ENCODE measurements around the gene UNC13B.
"Not testable (repeated sequence)": the region's sequence is repeated elsewhere in the genome, so short reads cannot be mapped to it uniquely, and the experiment has no call there.

Gene UNC13B

GRCh38 chr9:35164711-35165110 lies 2.9 kb downstream of the UNC13B start:
- no peak for DNase-seq

GRCh38 chr9:35167429-35167828 lies 5.6 kb downstream of the UNC13B start:
- not testable (repeated sequence) for DNase-seq

- DNase-seq = no peak
Measured at GRCh38 chr9:35168963-35169362, 7.2 kb downstream of the UNC13B start.

DNA sequence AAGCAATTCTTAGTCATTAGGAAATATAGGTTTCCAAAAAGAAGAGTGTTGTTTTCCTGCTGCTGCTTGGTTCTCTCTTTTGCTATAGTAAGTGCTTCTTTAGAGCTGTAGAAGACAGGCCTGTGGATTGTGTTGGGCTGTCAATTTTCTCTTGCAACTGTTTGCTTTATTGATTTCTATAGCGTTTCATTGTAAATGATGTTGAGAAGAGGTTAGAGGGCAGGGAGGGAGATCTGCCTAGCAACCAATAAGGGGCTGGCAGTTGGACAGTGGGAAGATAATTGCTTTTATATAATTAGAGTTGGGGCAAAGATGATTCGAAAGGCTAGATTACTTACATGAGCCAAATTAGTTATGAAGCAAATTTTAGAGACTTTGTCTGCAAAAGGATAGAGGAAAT lies 11.1 kb downstream of the UNC13B start:
- DNase-seq = no peak

DNA sequence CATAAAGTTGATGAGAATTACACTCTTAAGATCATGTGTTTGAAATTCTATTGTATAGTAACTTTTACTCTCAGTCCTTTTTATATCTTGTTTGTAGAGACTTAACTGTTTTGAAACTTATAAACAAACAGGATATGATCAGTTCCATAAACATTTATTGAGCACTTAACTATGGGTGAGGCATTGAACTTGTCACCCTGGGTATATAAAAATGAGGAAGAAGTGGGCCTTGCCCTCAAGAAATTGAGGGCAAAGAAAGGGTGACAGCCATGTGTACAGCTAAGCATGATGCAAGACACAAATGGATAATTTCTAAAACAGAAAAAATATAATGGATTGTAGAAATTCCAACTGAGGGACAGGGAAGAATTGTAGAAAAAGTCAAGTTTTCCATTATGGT lies 15.7 kb downstream of the UNC13B start:
- DNase-seq = no peak

DNA sequence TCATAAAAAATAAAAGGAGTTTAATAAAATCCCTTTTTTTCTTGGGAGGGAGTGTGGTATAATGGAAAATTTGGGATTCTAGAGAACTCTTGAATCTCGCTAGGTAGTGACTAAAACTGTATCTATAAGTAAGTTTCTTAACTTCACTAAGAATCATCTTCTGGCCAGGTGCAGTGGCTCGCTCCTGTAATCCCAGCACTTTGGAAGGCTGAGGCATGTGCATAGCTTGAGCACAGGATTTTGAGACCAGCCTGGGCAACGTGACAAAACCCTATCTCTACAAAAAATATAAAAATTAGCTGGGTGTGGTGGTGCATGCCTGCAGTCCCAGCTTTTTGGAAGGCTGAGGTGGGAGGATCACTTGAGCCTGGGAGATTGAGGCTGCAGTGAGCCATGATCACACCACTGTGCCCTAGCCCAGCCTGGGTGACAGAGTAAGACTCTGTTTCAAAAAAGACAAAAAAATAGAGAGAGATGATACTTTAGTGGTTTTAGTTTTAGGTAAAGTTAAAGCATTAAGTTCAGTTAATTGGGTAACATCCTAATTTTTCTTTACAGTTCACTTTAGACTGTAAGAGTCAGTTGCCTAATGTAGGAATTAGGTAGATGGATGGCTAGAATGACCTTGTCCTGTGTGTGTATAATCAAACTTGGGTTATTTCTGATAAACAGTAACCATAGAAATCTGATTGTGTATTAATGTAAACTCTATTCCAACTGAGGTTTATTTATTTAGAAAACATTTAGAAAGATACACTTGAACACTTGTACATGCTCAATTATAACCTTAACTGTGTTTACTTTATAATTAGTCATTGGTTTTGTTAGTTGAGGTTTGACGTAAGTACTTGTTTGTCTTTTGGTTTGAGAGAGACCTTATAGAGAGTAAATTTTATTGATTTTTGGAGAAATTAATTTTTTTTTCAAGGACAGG lies 17.8 kb downstream of the UNC13B start:
- DNase-seq = peak; percentile 79

DNA sequence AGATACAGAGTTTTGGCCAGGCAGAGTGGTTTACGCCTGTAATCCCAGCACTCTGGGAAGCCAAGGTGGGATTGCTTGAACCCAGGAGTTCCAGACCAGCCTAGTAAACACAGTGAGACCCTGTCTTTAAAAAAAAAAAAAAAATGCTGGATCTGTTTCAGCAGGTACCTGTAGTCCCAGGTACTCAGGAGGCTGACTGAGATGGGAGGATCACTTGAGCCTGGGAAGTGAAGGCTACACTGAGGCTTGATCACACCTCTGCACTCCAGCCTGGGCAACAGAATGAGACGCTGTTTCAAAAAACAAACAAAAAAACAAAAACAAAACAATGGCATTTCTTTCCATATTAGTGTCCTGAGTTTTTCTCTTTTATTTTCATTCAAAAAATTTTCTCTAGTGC lies 19.0 kb downstream of the UNC13B start:
- peak; percentile 40 for DNase-seq

DNA sequence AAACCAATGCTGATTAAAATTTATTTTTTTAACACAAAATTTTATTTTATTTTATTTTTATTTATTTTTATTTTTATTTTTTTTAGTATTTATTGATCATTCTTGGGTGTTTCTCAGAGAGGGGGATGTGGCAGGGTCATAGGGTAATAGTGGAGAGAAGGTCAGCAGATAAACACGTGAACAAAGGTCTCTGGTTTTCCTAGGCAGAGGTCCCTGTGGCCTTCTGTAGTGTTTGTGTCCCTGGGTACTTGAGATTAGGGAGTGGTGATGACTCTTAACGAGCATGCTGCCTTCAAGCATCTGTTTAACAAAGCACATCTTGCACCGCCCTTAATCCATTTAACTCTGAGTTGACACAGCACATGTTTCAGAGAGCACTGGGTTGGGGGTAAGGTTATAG lies 20.6 kb downstream of the UNC13B start:
- DNase-seq = not testable (repeated sequence)

- DNase-seq = not testable (repeated sequence)
Measured at GRCh38 chr9:35182996-35183754, 21.4 kb downstream of the UNC13B start.

- not testable (repeated sequence) for DNase-seq
Measured at GRCh38 chr9:35183755-35184480, 22.1 kb downstream of the UNC13B start.

DNA sequence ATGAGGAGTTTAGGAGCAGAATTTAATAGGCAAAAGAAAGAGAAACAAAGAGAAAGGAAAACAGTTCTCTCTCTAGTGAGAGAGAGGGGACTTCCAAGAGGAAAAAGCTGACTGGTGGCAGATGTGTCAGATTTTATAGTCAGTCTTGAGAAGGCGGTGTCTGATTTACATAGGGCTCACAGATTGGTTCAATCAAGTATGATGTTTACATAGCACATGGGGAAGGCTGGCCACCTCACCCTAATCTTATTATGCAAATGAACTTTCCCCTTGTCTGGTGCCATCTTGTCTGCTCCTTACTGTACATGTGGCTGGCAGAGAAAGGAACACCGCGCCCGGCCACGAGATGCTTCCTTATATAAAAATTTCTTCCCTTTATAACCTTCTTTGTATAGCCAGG lies 24.7 kb downstream of the UNC13B start:
- DNase-seq = no peak

DNA sequence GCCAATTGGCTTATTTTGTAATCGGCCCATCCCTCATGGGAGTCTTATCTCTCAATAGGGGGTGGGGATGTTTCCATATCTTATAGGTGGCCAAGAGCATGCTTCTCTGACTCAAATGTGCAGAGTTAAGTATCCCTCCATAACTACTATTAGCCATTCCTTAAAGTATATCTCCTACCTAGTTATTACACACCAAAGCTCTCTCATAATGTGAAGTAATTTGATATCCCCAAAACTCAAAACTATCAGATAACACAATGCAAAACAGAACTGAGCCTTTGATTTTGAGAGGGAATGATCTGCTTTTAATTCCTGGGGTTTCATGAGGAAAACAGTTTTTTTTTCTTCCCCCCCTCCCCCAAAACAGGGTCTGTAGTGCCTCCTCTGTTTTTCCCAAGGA lies 28.4 kb downstream of the UNC13B start:
- no peak for DNase-seq

DNA sequence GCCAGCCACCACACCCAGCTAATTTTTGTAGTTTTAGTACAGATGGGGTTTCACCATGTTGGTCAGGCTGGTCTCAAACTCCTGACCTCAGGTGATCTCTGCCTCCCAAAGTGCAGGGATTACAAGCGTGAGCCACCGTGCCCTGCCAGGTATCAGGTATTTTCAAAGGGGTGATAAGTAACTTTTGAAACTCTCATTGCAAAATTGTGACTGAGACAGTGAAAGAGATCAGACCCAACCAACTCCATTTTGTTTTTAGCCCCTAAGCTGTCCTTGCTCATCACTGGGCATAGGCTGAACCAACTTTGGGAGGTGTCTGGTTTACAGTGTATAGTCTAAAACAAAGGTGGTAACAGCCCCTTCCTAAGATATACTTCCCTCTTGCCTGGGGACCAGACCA lies 29.3 kb downstream of the UNC13B start:
- no peak for DNase-seq

- DNase-seq = no peak
Measured at GRCh38 chr9:35193762-35194161, 32.0 kb downstream of the UNC13B start.

DNA sequence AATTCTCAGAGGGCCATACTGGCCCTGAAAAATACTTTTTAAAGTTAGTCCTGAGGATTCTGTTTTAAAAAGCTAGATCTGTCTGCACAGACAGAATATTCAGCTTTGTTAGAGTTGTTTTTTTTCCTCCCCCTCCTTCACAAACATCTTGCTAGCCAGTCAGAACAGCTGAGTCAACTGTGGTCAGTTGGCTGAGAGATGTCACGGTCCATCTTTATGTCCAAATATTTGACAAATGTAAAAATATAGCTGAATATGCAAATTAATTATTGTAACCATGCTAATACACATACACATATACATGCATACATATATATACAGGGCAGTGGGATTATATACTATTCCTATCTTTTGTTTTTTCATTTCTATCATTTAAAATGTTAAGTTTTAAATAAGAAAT lies 33.9 kb downstream of the UNC13B start:
- no peak for DNase-seq

DNA sequence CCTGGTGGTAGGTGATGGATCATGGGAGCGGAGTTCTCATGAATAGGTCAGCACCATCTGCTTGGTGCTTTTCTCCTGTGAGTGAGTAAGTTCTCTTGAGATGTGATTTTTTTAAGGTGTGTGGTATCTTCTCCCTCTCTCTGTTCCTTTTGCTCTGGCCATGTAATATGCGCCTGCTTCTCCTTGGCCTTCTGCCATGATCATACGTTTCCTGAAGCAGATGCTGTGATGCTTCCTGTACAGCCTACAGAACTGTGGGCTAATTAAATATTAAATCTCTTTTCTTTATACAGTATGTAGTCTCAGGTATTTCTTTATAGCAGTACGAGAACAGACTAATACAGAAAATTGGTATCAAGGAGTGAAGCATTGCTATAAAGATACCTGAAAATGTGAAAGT lies 36.4 kb downstream of the UNC13B start:
- DNase-seq = no peak

GRCh38 chr9:35203528-35203927 lies 41.7 kb downstream of the UNC13B start:
- DNase-seq = no peak

GRCh38 chr9:35205340-35205739 lies 43.5 kb downstream of the UNC13B start:
- DNase-seq = no peak

DNA sequence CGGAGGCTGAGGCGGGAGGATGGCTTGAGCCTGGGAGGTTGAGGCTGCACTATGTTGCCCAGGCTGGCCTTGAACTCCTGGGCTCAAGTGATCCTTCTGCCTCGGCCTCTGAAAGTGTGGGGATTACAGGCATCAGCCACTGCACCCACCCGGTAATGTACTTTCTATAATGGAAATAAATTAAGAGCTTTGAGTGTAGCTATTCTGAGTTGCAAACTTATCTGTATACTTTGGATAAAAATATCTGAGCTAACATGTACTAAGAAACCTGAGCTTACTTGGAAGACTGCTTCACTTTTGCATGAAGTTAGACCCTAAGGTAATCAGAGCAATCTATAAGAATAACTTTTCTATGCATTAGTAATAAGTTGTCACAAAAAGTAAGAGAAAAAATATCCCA lies 50.0 kb downstream of the UNC13B start:
- DNase-seq = no peak

- no peak for DNase-seq
Measured at GRCh38 chr9:35220659-35221338, 59.0 kb downstream of the UNC13B start.

GRCh38 chr9:35225677-35226076 lies 63.9 kb downstream of the UNC13B start:
- no peak for DNase-seq

DNA sequence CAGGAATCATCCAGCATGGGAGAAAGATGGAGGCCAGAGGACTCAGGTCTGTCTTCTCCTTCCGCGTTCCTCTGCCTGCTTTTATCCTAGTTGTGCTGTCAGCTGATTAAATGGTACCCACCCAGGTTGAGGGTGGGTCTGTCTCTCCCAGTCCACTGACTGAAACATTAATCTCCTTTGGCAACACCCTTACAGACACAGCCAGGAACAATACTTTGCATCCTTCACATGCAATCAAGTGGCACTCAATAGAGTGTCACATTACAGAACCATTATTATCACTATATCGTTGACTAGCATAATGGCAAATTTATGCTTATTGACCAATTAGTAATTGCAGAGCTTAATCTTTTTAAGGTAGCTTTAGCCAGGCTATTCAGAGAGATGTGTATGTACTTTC lies 64.8 kb downstream of the UNC13B start:
- peak; percentile 51 for DNase-seq

DNA sequence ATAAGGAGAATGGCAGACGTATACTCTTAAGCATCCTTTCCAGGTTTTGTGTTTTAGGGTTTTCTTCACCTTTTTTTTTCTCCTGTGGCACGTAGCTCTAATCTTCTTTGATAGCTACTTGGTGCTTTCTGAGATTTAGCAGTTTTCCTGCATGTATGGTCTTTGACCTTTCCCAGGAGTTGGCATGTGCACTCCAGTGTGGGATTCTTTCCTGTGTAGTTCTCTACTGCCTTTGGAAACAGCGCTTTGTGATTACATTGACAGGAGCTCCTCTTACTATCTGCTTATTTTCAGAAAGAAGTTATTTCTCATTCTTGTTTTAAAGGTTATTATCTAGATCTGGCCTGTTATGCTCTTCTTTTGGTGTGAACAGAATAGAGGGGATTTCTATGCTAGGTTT lies 65.5 kb downstream of the UNC13B start:
- no peak for DNase-seq

Data from NCI-H2029 (cell line).